ENCODE measurements around the gene NUP210.

Gene NUP210

DNA sequence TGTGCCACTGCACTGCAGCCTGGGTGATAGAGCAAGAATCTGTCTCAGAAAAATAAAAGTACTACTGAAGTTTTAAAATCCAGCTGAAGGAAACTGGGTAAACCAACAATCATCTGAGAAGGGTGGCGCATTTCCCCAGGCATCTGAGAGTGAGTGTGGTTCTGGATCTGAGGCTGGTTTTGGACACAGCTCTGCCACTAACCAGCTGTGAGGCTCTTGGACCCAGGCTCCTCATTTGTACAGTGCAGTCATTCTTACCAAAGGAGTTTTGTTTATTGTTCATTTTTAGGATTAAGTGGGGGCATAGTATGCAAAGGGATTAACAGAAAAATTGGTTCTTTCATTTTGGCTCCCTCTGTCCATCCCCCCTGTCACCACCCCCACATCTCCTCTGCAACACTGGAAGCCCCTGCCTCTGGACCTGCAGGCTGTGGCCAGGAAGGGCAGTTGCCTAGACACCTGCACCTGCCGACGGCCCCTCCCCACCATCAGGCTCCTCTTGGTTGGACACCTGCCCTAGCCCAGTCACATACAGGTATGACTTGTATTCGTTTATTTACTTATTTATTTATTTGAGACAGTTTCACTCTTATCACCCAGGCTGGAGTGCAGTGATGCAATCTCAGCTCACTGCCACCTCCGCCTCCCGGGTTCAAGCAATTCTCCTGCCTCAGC lies 8.8 kb downstream of the NUP210 start:
- no peak for DNase-seq (ENCODE audit: low read depth)
- H3K4me3 ChIP-seq (ENCODE audit: low read depth, low read length): no peak overlapping the region

- no peak overlapping the region for H3K4me3 ChIP-seq (ENCODE audit: low read depth, low read length)
- no peak for DNase-seq (ENCODE audit: low read depth)
Observed at GRCh38 chr3:13408890-13409289, 11.2 kb downstream of the NUP210 start.

DNA sequence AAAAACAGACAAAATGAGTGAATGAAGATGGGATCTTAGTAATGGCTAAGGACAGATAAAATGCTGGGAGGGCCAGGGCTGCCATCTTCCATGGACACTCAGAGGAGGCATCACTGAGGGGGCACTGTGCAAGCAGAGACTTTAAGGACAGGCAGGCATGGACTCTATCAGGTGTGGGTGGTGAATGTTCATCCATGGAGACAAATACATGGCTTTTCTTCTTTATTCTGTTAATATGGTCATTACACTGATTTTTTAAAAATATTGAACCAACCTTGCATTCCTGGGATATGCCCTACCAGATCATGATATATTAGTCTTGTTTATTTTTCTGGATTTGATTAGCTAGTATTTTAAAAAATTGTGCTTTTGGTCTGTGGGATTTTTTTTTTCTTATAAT lies 12.2 kb downstream of the NUP210 start:
- H3K4me3 ChIP-seq (ENCODE audit: low read depth, low read length): no peak overlapping the region
- no peak for DNase-seq (ENCODE audit: low read depth)

GRCh38 chr3:13407475-13407874 lies 12.6 kb downstream of the NUP210 start:
- DNase-seq (ENCODE audit: low read depth): no peak
- H3K4me3 ChIP-seq (ENCODE audit: low read depth, low read length): no peak overlapping the region

DNA sequence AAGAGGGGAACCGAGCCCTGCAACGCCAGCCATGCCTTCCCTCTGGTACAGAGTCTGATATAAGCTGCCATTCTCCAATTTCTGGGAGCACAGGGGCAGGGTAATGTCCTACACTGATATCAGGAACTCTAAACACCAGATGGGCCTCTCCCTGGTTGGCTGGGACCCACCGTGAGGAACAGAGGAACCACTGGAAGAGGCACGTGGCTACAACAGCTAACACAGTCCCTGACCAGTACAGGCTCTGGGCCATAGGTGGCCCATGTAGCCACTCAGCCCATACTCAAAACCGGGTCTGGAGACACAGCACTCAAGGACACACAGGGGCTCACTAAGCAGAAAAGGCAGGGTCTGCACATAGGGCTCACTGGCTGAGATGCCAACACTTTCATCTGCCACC lies 13.9 kb downstream of the NUP210 start:
- no peak overlapping the region for H3K4me3 ChIP-seq (ENCODE audit: low read depth, low read length)
- DNase-seq (ENCODE audit: low read depth): no peak

GRCh38 chr3:13405614-13406013 lies 14.5 kb downstream of the NUP210 start:
- H3K4me3 ChIP-seq (ENCODE audit: low read depth, low read length): no peak overlapping the region
- DNase-seq (ENCODE audit: low read depth): no peak

DNA sequence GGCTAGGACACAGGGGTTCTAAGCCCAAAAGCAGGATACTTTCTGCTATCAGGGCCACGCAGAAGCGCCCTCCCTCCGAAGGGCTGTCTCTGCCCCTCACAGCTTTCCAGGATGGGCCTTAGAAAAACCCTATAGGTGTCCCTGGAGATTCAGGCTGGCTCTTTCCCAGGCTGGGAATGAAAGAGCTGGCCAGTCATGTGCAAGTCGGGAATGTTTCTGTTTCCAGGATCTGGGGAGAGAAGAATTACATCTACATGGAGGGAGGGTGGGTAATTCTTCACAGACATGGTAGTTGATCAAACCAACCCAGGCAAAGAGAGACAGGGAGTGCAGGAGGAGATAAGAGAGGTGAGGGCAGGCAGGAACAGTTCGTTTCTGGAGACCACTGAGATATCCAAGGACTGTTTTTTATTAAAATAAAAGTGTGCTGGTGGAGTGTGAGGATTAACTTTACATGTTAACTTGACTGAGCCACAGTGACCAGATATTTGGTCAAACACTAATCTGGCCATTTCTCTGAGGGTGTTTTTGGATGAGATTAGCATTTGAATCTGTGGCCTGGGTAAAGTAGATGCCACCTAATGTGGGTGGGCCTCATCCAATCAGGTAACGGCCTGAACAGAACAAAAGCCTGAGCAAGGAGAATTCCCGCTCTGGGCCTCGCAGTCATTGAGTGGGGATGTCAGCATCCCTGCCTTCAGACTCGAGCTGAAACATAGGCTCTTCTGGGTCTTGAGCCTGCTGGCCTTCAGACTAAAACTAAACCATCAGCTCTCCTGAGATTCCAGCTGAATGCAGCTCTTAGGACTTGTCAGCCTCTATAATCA lies 15.3 kb downstream of the NUP210 start:
- DNase-seq (ENCODE audit: low read depth): no peak
- no peak overlapping the region for H3K4me3 ChIP-seq (ENCODE audit: low read depth, low read length)

DNA sequence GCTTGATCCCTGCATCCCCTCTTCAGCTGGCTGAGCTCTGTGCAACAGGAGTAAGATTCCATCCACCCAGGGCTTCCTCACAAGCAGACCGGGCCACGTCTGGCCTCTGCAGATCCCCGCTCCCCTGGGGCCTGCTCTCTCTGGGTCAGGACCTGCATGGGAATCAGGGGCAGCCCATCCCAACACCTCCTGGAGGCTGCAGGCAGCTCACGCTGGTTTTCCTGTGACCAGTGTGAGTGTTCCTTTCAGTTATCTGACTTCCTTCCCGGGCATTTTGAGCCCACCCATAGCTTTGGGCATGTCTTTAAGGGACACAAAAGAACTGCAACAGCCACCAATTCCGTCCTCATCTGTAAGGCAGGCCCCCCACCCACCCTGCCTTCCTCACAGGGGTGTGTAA lies 16.3 kb downstream of the NUP210 start:
- H3K4me3 ChIP-seq (ENCODE audit: low read depth, low read length): no peak overlapping the region
- no peak for DNase-seq (ENCODE audit: low read depth)

GRCh38 chr3:13403213-13403819 lies 16.8 kb downstream of the NUP210 start:
- no peak for DNase-seq (ENCODE audit: low read depth)
- no peak overlapping the region for H3K4me3 ChIP-seq (ENCODE audit: low read depth, low read length)

DNA sequence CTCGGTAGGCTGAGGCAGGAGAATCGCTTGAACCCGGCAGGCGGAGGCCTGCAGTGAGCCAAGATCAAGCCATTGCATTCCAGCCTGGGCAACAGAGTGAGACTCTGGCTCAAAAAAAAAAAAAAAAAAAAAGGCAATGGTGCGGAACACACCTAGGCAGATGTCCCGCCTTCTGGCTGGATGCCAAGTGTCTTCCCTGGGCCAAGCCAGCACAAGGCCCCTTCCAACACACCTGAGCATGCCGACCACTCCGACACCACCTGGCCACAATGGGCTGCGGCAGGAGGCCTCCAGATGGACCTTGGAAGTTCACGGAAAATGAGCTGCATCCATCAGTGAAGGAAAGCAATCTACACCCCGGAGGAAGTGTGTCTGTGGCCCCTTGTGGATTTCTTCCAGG lies 19.0 kb downstream of the NUP210 start:
- no peak for DNase-seq (ENCODE audit: low read depth)
- no peak overlapping the region for H3K4me3 ChIP-seq (ENCODE audit: low read depth, low read length)

GRCh38 chr3:13400114-13400673 lies 19.9 kb downstream of the NUP210 start:
- no peak overlapping the region for H3K4me3 ChIP-seq (ENCODE audit: low read depth, low read length)
- DNase-seq (ENCODE audit: low read depth): no peak

- H3K4me3 ChIP-seq (ENCODE audit: low read depth, low read length): no peak overlapping the region
- DNase-seq (ENCODE audit: low read depth): no peak
Observed at GRCh38 chr3:13399603-13400002, 20.5 kb downstream of the NUP210 start.

- DNase-seq (ENCODE audit: low read depth): no peak
- no peak overlapping the region for H3K4me3 ChIP-seq (ENCODE audit: low read depth, low read length)
Observed at GRCh38 chr3:13397316-13397715, 22.8 kb downstream of the NUP210 start.

DNA sequence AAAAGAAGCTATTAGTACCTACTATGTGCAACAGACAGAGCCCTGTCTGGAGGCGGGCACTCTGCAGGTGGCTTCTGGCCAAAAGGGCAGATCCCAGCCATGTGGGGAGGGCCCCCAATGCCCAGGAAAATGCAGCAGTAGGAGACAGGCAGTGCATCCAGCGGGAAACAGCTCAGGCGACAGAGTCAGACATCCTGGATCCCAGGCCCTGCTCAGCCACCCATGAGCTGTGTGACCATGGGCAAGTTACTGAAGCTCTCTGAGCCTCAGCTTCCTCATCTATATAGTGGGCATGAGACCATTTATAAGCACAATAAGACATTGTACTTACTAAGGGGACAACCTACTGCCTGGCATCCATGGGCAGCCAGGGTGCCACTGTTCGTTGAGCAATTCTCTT lies 25.8 kb downstream of the NUP210 start:
- H3K4me3 ChIP-seq (ENCODE audit: low read depth, low read length): no peak overlapping the region
- DNase-seq (ENCODE audit: low read depth): no peak

GRCh38 chr3:13393427-13394360 lies 26.4 kb downstream of the NUP210 start:
- DNase-seq (ENCODE audit: low read depth): no peak
- no peak overlapping the region for H3K4me3 ChIP-seq (ENCODE audit: low read depth, low read length)

GRCh38 chr3:13391308-13391707 lies 28.8 kb downstream of the NUP210 start:
- DNase-seq (ENCODE audit: low read depth): no peak
- no peak overlapping the region for H3K4me3 ChIP-seq (ENCODE audit: low read depth, low read length)

- H3K4me3 ChIP-seq (ENCODE audit: low read depth, low read length): no peak overlapping the region
- no peak for DNase-seq (ENCODE audit: low read depth)
Observed at GRCh38 chr3:13389378-13389777, 30.7 kb downstream of the NUP210 start.

- H3K4me3 ChIP-seq (ENCODE audit: low read depth, low read length): no peak overlapping the region
- DNase-seq (ENCODE audit: low read depth): no peak
Observed at GRCh38 chr3:13388816-13389215, 31.3 kb downstream of the NUP210 start.

DNA sequence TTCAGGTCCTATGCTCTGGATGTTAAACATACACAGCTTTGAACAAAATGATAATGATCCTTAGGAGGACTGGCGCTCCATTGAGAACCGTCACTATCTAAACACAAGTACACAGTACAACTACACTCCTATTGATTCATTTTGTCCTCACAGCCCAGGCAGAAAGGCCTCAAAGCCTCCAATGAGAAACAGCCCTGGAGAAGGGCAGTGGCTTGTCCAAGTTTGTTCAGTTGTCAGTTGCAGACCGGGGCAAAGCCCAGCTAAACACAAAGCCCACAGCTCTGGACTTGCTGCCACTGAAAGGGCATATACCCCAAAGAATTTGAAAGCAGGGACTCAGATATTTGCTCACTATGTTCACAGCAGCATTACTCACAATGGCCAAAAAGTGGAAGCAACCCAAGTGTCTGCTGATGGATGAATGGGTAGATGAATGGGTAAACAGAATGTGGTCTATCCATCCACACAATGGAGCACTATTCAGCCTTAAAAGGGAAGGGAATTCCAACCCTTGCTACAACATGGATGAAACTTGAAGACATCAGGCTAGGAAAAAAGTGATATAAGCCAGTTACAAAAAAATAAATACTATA lies 34.7 kb downstream of the NUP210 start:
- H3K4me3 ChIP-seq (ENCODE audit: low read depth, low read length): no peak overlapping the region
- DNase-seq (ENCODE audit: low read depth): no peak

Data from skeletal muscle cell (primary cell).